Measurements from ENCODE around the gene S100A5.

Gene S100A5

DNA sequence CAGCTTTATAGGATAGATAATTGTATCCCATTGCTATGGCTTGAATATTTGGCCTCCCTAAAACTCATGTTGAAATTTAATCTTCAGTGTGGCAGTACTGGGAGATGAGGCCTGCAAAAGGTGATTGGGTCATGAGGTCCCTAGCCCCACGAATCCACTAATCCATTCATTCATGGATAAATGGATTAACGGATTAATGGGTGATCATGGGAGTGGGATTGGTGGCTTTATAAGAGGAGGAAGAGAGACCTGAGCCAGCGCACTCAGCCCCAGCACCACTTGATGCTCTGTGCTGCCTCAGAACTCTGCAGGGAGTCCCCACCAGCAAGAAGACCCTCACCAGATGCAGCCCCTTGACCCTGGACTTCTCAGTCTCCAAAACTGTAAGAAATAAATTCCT, 37.0 kb downstream of the S100A5 start:
- no peak for DNase-seq

DNA sequence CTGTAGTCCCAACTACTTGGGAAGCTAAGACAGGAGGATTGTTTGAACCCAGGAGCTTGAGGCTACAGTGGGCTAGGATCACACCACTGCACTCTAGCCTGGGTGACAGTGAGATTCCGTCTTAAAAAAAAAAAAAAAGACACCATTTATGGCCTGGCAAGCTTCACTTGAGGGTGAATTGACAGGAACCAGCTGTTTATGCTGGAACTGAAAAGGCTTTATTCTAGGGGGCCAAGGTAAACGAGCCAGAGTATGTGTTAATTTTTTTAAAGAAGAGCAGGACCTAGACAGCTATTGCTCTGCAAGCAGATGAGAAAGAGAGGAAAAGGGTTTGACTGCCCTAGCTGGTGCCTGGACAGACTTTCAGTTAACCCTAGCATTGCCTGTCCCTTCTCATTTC, 42.0 kb downstream of the S100A5 start:
- no peak for DNase-seq

DNA sequence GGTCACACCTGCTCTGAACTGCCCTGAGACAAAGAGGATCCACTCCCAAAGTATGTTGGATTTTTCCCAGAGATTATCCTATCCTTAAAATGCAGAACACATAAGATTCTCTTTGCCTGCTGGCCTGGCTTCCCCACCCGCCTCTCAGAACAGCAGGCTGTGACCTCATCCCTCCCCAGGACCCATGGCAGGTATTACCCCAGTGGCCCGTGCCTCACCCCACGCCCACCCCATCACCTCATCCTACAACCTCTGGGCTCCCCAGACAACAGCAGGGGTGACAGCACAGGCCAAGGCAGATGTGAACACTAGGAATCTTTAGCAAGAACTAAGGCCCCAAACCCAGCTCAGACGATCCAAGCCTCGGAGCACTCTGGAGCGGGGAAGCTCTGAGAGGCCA, 45.2 kb downstream of the S100A5 start:
- DNase-seq, result no peak

DNA sequence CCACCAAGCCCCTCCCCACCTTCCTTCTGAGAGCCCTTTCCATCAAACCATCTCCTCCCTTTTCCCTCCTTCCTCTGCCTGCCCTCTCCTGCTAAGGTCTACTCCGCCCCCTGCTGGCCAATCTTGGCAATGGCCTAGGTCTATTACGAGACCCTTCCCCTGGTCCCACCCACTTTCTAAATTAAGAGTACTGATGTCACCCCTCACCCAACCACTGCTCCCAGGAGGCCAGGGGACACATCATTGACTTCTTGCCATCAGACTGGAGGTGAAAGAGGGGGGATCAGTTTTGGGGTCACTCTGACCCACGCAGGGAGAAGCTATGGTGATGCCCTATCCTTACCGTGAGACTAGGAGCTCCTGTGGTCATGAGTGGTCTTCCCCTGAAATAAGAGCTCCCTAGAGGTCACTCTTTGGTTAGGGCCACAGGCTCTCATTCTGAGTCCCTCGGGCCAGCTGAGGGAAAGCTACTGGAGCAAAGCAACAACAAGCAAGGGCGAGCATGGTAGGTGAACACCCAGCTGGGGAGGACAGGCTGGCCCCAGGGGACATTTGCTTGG, 45.7 kb downstream of the S100A5 start:
- DNase-seq, result peak; percentile 59

DNA sequence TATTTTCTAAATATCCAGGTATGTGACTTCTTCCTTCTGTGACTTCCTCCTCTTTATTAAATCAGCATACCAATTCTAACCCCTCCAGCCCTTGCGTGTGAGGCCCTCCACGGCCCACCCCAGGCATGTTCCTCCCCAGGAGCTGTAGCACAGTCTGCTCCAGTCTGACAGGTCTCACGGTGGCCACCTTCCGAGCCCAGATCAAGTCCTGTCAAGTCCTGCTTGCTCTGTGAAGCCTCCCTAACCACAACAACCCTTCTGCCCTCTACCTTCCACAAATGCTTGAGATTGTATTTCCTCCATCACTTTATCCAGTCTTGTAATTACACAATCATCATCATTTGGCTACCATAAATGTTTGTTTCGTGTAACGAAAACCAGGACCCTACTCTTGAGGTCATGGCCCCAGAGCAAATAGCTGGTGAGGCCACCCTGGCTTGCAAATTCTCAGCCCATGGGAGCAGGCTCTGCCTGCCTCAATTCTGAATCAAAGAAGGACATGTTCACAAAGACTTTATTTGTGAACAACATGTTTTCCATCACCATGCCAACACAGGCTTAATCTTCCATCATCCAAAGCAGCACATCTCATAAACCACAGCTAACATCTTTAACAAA, 47.3 kb downstream of the S100A5 start:
- DNase-seq, result no peak

DNA sequence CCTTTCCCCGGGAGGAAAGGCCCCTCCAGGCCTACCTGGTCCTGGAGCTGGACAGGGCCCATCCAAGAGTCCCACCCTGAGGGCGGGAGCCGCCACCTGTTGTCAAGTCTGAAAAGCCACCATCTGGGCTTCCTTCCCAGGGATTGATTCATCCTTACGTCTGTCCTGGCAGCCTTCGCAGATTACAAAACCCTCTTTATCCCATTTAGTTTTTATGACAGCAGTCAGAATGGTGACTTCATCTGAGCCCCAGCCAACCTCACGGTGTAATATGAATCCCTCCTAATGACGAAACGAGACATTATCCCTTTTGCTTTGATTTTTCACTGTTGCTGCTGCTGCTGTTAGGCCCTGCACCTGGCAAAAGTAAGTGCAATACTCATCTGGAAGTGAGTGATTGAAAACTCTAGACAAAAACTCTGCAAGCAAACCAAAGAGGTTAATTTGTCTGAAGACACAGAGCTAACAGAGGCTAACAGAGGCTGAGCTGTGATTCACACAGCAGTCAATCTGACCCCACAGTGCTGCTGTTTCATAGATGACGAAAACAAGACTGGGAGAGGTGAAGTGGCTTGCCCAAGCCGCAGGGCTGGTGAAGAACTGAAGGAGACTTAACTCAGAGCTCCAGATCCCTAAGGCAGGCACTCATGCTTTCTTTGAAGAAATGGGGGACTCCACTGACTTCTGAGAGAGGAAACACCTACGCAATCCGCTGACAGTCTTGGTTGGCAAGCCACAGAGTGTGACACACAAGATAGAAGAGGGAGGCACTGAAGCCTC, 50.3 kb downstream of the S100A5 start:
- peak; percentile 92 for DNase-seq

DNA sequence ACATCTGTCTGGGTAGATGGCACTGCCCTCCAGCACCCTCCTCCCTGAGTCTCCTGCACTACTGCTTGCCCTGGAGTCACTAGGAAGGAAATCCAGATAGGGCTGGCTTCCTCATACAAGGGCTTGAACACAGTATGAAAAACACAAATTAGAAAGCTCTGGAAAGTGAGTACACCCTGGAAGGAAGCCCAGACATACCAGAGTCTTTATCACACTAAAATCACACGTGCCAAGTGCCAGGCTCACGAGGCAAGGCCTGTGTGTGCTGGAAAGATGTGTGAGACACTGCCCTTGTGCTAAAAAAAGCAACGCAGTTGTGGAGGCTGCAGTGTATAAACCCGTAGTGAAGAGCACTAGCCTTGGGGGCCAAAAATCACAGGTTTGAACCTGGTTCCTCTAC, 52.0 kb downstream of the S100A5 start:
- no peak for DNase-seq

DNA sequence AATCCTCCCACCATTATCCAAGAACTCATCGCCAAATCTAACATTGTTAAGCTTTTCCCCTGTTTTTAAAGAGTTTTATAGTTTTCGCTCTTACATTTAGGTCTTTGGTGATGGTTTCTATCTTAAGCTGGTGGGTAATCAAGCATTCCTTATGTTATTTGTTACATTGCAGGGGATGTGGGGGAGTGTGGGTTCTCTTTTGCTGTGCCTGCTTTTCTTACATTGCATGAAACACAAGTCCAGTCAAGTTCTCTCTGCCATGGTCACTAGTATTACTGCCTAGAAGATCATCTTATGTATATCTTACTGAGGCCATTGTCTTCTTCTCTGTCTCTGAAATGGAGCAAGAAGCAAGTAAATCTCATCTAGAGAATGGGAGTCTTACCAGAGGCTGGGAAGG, 53.0 kb downstream of the S100A5 start:
- DNase-seq, result no peak
